PC-9 (cell line): ENCODE measurements around the gene SLCO2A1.

ENCODE experiments used
- EZH2 ChIP-seq: fragments of 200-600 bp; sonication (generic); IDR thresholded peaks from 2 replicates; pipeline ENCODE4 v1.8.0; 2017; ENCODE audit warnings: antibody characterized with exemption, low read depth
- TF ChIP-seq, protein P1 (sequence below): fragments of 200-600 bp; sonication (generic); conservative IDR thresholded peaks from 2 replicates; pipeline ENCODE4 v1.6.1; 2017; ENCODE audit warnings: mixed run types, antibody characterized with exemption, mild to moderate bottlenecking, moderate library complexity

GRCh38 chr3:133917144-133917543, 112.6 kb downstream of the SLCO2A1 start:
- no peak for TF ChIP-seq EZH2
- TF ChIP-seq, protein P1, sequence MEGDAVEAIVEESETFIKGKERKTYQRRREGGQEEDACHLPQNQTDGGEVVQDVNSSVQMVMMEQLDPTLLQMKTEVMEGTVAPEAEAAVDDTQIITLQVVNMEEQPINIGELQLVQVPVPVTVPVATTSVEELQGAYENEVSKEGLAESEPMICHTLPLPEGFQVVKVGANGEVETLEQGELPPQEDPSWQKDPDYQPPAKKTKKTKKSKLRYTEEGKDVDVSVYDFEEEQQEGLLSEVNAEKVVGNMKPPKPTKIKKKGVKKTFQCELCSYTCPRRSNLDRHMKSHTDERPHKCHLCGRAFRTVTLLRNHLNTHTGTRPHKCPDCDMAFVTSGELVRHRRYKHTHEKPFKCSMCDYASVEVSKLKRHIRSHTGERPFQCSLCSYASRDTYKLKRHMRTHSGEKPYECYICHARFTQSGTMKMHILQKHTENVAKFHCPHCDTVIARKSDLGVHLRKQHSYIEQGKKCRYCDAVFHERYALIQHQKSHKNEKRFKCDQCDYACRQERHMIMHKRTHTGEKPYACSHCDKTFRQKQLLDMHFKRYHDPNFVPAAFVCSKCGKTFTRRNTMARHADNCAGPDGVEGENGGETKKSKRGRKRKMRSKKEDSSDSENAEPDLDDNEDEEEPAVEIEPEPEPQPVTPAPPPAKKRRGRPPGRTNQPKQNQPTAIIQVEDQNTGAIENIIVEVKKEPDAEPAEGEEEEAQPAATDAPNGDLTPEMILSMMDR = no peak
